ENCODE results near the gene SH2D6. TPM values are rescaled to one million over a fixed set of nuclear protein-coding genes. Genes with fewer than 3 reads are reported as not detected.

Gene SH2D6
- total and polyA plus RNA-seq, 9 of the 15 experiments (the other 6 are each of a cell fraction or from before 2014, with no cell fraction given), result 0.07 to 0.76 (median 0.33) TPM; not detected in 2

DNA sequence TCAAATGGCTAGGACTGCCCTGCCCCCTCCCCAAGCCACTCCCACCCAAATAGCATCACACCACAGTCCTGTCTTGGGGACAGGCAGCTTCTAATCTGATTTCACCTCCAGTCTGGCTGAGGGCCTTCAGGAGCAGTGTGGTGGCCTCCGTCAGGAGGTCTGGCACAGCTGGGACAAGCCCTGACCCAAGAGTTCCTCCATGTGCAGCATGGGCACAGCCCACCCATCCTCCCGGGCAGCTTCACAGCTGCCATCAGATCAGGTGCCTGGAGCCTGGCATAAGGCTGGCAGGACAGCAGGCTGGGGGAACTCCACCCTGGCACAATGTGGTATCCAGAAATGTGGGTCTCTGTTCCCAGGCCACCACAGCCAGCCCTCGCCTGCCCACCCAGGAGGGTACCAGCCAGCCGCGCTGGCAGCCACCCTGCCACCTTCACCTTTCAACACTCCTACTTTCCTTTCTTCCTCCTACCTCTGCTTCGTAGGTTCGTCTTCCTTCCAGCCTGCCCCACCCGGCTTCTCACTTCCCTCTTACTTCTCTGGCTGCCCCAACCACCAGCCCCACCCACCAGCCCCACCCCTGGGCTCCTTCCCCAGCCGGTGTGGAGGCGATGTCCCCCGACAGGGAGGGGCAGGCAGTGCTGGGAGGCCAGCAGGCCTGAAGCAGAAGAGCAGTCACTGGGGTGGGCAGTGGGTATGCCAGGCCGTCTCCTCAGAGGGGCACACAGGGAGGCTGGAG is 8.5 kb upstream of the SH2D6 start, which contains the start of gene CAPG (continued):
- TF ChIP-seq NFIX (CRISPR knock-in tag; IDR thresholded peaks at IDR 0.05; ENCODE audit: low read depth), result no peak
- TF ChIP-seq ZNF121 (CRISPR knock-in tag; conservative IDR thresholded peaks at IDR 0.05), result no peak
- 0 out of 2 replicates have a peak, but pooled peaks have one; percentile 24 for TF ChIP-seq EGR1 (conservative IDR thresholded peaks at IDR 0.05)
- TF ChIP-seq, protein P1, sequence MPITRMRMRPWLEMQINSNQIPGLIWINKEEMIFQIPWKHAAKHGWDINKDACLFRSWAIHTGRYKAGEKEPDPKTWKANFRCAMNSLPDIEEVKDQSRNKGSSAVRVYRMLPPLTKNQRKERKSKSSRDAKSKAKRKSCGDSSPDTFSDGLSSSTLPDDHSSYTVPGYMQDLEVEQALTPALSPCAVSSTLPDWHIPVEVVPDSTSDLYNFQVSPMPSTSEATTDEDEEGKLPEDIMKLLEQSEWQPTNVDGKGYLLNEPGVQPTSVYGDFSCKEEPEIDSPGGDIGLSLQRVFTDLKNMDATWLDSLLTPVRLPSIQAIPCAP (CRISPR knock-in tag; IDR thresholded peaks at IDR 0.05; ENCODE audit: borderline replicate concordance), result no peak
- TF ChIP-seq ZNF232 (CRISPR knock-in tag; IDR thresholded peaks at IDR 0.05), result no peak
- TF ChIP-seq RBM17 (IDR thresholded peaks at IDR 0.05; ENCODE audit: borderline replicate concordance, low read depth, low read length), result no peak
- no peak for TF ChIP-seq SMARCA5 (IDR thresholded peaks at IDR 0.05)
- no peak for TF ChIP-seq PCBP1 (IDR thresholded peaks at IDR 0.05; ENCODE audit: low read depth, low read length, poor library complexity, severe bottlenecking)
- TF ChIP-seq TFAM (CRISPR knock-in tag; conservative IDR thresholded peaks at IDR 0.05), result no peak
- TF ChIP-seq NFATC3 (IDR thresholded peaks at IDR 0.05), result no peak
- peak; percentile 27; the same call in 1 of the 2 replicates for TF ChIP-seq SUPT5H (IDR thresholded peaks at IDR 0.05)
- TF ChIP-seq NFRKB (IDR thresholded peaks at IDR 0.05; ENCODE audit: low read depth), result no peak
- TF ChIP-seq, protein P2, sequence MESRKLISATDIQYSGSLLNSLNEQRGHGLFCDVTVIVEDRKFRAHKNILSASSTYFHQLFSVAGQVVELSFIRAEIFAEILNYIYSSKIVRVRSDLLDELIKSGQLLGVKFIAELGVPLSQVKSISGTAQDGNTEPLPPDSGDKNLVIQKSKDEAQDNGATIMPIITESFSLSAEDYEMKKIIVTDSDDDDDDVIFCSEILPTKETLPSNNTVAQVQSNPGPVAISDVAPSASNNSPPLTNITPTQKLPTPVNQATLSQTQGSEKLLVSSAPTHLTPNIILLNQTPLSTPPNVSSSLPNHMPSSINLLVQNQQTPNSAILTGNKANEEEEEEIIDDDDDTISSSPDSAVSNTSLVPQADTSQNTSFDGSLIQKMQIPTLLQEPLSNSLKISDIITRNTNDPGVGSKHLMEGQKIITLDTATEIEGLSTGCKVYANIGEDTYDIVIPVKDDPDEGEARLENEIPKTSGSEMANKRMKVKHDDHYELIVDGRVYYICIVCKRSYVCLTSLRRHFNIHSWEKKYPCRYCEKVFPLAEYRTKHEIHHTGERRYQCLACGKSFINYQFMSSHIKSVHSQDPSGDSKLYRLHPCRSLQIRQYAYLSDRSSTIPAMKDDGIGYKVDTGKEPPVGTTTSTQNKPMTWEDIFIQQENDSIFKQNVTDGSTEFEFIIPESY (CRISPR knock-in tag; IDR thresholded peaks at IDR 0.05), result no peak
- TF ChIP-seq POLR2B (IDR thresholded peaks at IDR 0.05; ENCODE audit: low read depth, partially characterized antibody), result no peak
- TF ChIP-seq ZNF165 (CRISPR knock-in tag; IDR thresholded peaks at IDR 0.05; ENCODE audit: borderline replicate concordance), result no peak
- TF ChIP-seq SRSF9 (IDR thresholded peaks at IDR 0.05; ENCODE audit: borderline replicate concordance, low read depth, low read length), result no peak
- TF ChIP-seq, protein P3, sequence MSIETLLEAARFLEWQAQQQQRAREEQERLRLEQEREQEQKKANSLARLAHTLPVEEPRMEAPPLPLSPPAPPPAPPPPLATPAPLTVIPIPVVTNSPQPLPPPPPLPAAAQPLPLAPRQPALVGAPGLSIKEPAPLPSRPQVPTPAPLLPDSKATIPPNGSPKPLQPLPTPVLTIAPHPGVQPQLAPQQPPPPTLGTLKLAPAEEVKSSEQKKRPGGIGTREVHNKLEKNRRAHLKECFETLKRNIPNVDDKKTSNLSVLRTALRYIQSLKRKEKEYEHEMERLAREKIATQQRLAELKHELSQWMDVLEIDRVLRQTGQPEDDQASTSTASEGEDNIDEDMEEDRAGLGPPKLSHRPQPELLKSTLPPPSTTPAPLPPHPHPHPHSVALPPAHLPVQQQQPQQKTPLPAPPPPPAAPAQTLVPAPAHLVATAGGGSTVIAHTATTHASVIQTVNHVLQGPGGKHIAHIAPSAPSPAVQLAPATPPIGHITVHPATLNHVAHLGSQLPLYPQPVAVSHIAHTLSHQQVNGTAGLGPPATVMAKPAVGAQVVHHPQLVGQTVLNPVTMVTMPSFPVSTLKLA (conservative IDR thresholded peaks at IDR 0.05), result 0 out of 4 replicates have a peak, but pooled peaks of 1 of the 2 experiments have one; percentile 32
- TF ChIP-seq RBM14 (IDR thresholded peaks at IDR 0.05; ENCODE audit: borderline replicate concordance, insufficient read depth, low read depth, low read length), result no peak
- no peak for TF ChIP-seq DACH1 (IDR thresholded peaks at IDR 0.05; ENCODE audit: partially characterized antibody)
- TF ChIP-seq SMARCE1 (IDR thresholded peaks at IDR 0.05), result no peak
- TF ChIP-seq CTBP1 (IDR thresholded peaks at IDR 0.05; ENCODE audit: borderline replicate concordance), result peak; percentile 58; the same call in 1 of the 2 replicates
- TF ChIP-seq SMAD3 (CRISPR knock-in tag; conservative IDR thresholded peaks at IDR 0.05), result no peak
- TF ChIP-seq, protein P4, sequence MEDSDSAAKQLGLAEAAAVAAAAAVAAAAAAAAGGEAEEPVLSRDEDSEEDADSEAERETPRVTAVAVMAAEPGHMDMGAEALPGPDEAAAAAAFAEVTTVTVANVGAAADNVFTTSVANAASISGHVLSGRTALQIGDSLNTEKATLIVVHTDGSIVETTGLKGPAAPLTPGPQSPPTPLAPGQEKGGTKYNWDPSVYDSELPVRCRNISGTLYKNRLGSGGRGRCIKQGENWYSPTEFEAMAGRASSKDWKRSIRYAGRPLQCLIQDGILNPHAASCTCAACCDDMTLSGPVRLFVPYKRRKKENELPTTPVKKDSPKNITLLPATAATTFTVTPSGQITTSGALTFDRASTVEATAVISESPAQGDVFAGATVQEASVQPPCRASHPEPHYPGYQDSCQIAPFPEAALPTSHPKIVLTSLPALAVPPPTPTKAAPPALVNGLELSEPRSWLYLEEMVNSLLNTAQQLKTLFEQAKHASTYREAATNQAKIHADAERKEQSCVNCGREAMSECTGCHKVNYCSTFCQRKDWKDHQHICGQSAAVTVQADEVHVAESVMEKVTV (CRISPR knock-in tag; IDR thresholded peaks at IDR 0.05), result no peak
- TF ChIP-seq HDAC1 (IDR thresholded peaks at IDR 0.05), result peak in 1 of 2 experiments; percentile 68; a peak in 2 of 4 replicates

Data from K562 (cell line).